Mesangial cell (primary cell): ENCODE measurements around the gene PPFIA4. TPM values are rescaled to one million over a fixed set of nuclear protein-coding genes. Genes with fewer than 3 reads are reported as not detected.

ENCODE experiments used
- total RNA-seq: library from RNA; depleted of rRNA; stranded (reverse); fragments of >200 nt; gene quantifications from 2 replicates; pipeline ENCODE4 v1.2.3, GENCODE V29; 2015

The PPFIA4 gene
- 0.38 and 0.98 TPM in 2 replicates for total RNA-seq

DNA sequence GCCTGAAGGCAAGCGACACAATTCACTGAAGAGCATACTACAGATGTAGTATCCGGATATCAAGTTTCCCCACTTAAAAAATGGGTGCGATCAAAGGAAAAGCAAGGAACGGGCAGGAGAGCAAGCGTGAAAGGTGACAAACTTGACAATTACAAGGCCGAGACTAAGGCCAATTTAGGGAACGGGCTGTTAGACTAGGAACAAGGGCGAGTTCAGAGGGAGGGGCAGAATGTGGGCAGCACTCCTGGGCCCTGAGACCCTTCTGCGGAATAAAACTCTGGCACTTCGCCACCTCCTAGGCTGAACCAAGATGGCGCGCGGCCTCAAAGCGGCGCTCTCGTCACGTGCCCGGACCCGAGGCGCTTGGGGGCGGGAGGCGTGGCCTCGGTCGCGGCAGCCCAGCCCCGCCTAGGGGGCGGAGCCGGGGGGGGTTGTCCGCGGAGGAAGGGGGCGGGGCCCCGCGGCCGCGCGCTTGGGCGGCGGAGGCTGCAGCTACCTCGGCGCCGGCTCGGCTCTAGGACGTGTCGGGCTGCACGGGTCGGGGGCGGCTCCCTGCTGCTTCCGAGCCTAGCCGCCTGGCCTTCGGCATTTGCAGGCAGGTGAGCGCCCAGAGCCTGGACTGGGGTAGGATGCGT, at the start of gene PPFIA4:
Gene PPFIA4, plus strand, starts transcription at position 461 of the 635 bp plus-strand sequence. CDS start 12,518 bp downstream, outside the sequence.

DNA sequence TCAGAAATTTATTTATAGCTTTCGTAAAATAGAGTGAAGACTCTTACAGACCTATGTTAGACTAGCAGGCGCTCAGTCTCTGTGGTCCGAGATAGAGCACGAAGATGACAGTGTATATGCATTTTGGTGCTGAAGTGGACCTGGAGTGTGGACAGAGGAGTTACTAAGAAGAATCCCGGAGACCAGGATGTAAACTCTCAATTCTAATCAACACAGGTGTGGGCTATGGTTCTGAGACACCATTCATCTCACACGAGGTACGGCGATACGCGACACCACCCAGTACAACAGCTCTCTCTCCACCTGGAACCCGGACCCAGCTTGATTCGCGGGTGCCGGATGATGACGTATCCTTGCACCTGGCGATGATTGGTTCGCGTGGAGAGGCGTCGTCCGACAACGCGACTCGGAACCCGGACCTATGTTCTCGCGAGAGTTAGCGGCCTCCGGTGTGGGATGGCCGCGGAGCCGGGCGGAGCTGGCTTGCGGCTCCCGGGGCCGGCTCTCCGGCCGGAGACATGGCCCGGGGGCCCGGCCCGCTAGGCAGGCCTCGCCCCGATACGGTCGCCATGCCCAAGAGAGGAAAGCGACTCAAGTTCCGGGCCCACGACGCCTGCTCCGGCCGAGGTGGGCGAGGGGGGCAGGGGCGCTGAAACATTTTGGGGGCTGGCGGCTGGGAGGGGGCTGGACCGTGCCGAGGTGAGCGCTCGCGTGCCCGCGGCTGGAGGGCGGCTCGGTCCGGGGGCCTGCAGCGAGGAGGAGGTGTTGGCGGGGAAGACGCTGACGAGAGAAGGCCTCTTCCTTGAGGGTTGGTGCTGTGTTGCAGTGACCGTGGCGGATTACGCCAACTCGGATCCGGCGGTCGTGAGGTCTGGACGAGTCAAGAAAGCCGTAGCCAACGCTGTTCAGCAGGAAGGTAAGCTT, 19.1 kb upstream of the PPFIA4 start, which contains the start of gene TMEM183A:
Gene TMEM183A, plus strand, starts transcription at position 427 of the 924 bp plus-strand sequence. Its CDS starts 92 bp downstream, at position 519.

DNA sequence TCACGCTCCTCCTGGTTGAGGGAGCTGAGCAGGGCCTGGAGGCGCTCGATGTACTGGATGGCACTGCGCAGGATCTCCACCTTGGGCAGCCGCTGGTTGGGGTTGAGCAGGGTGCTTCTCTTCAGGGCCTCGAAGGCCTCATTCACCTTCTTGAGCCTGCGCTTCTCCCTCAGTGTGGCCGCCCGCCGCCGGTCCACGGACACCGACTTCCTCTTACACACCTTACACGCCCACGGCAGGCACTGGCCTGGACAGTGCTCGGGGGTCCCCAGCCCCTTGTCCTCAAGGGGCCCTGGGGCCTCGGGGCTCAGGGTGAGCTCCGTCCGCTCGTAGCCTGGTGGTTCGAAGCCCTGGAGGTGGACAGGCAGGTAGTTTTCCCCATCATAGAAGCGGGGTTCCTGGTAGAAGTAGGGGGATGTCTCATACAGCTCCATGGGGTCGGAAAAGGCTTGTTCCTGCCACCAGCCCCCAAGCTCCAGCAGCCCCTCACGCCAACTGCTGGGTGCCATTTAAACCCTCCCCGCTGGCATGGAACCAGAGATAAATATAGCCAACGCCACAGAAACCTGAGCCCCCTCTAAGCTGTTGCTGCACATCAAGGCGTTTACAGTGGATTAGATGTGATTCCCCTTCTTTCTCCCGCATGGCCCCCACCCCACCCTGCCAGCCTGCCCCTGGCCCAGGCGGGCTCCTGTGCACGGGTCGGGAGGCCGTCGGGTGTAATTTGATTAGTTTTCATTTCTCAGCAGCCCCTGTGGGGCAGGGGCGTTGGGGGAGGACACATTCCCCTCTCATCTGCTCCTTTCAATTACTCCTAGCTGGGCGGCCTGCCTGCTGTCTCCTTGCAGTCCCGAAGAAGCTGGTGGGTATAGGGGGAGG, 59.5 kb downstream of the PPFIA4 start, which contains the start of gene MYOG:
Gene MYOG, minus strand, starts transcription at position 485 of the 879 bp plus-strand sequence. Its CDS starts 51 bp downstream, at position 434.

DNA sequence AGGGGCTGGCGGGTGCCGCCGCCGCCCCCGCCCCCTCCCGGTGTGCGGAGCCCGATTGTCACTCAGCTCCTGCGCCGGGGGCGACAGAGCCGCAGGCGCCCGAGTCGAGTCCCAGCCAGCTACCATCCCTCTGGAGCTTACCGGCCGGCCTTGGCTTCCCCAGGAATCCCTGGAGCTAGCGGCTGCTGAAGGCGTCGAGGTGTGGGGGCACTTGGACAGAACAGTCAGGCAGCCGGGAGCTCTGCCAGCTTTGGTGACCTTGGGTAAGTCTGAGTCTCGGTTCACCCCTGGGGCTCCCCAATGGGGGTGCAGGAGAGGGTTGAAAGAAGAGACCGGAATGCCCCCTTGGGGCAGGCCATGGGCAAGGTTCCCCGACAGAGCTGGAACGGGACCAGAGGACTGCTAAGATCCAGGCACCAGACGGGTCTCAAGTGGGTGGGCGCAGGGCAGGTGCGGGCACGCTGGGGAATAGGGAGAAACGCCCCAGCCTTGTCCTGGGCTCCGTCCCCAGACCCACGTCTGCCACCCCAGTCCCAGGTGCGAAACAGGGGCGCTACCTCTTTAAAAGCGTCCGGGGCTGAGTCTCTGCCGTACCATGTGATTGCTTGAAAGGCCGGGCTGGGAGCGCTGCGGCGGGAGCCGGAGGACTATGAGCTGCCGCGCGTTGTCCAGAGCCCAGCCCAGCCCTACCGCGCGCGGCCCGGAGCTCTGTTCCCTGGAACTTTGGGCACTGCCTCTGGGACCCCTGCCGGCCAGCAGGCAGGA, 101.6 kb downstream of the PPFIA4 start, which contains the start of gene ADORA1:
Gene ADORA1, plus strand, starts transcription at position 61 of the 765 bp plus-strand sequence. CDS start 1,116 bp downstream, outside the sequence.

Other genes starting within 250 kb of the PPFIA4 start
- 26.7 and 51.0 TPM in 2 replicates for gene KDM5B, start 218.1 kb upstream of the PPFIA4 start, total RNA-seq
- 3.0 TPM in 1 of 2 replicates, not detected in the other for gene PCAT6, start 215.5 kb upstream of the PPFIA4 start, total RNA-seq
- gene RABIF, start 137.3 kb upstream of the PPFIA4 start, total RNA-seq: 6.7 and 8.1 TPM in 2 replicates
- 17.3 and 17.4 TPM in 2 replicates for gene KLHL12, start 99.3 kb upstream of the PPFIA4 start, total RNA-seq
- 53.0 and 73.3 TPM in 2 replicates for gene ADIPOR1, start 68.2 kb upstream of the PPFIA4 start, total RNA-seq
- 26.4 and 29.3 TPM in 2 replicates for gene CYB5R1, start 59.2 kb upstream of the PPFIA4 start, total RNA-seq
- 54.4 and 60.8 TPM in 2 replicates for gene TMEM183A, start 19.1 kb upstream of the PPFIA4 start, total RNA-seq
- gene MYOG, start 59.5 kb downstream of the PPFIA4 start, total RNA-seq: not detected in 2 replicates
- 22.2 and 30.0 TPM in 2 replicates for gene ADORA1, start 101.2 kb downstream of the PPFIA4 start, total RNA-seq
- gene MYBPH, start 149.3 kb downstream of the PPFIA4 start, total RNA-seq: not detected in 2 replicates
- 0.65 and 14.7 TPM in 2 replicates for gene CHI3L1, start 160.2 kb downstream of the PPFIA4 start, total RNA-seq
- gene CHIT1, start 203.2 kb downstream of the PPFIA4 start, total RNA-seq: not detected in 2 replicates